HG02798 (cell line): ENCODE results near the gene KIF2C.
"Not testable (repeated sequence)": the region's sequence is repeated elsewhere in the genome, so short reads cannot be mapped to it uniquely, and the experiment has no call there.

ENCODE experiments used
- ATAC-seq: cut with Tn5 transposase; IDR thresholded peaks from one replicate; pipeline ENCODE4 v1.9.1; 2021; ENCODE audit warnings: mild to moderate bottlenecking; ENCODE audit not compliant: unreplicated experiment, poor library complexity

Gene KIF2C

DNA sequence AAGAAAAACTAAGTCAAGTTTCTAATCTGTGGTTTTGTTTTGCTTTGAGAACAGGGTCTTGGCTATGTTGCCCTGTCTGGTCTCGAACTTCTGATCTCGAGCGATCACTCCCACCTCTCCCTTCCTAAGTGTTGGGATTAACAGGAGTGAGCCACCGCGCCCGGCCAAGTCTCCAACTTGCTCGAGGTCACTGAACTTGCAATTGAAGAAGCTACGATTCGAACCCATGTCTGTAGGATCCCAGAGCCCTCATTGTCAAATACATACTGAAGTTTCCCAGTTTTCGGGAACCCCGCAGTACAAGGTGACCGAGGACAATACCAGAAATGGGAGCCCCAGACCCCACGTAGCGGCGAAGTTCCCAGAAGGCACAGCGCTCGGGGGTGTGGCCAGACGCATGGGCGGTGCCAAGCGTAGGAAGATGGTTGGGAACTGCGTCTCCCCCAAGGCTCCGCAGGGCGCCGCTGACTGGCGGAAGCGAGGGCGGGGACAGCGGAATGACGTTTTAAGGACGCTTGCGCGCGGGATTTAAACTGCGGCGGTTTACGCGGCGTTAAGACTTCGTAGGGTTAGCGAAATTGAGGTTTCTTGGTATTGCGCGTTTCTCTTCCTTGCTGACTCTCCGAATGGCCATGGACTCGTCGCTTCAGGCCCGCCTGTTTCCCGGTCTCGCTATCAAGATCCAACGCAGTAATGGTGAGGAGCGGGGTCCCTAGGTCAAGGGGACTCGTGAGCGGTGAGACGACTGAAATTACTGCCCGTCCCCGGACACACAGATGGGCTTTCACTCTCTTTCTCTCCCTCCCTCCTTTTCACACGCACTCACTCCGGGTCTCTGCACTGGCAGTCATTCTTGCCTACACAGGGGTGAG is at the start of gene KIF2C:
Gene KIF2C, plus strand, starts transcription at position 531 of the 872 bp plus-strand sequence. Its CDS starts 96 bp downstream, at position 627.
- peak; percentile 99 for ATAC-seq

DNA sequence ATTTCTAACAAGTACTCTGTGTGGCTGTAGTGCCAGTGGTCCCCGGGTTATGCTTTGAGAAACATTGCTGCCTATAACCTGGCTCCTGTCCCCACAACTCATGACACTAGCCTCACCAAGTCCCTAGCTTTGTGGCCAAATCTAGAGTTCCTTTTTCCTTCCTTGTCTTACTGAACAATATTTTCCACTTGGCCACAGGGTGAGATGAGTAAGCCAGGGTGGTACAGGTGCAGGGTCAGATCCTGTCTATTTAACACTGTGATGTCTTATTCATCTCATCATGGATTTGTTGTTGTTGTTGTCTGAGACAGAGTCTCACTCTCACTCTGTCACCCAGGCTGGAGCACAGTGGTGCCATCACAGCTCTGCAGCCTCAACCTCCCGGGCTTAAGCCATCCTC is 46.5 kb upstream of the KIF2C start:
- ATAC-seq = no peak

DNA sequence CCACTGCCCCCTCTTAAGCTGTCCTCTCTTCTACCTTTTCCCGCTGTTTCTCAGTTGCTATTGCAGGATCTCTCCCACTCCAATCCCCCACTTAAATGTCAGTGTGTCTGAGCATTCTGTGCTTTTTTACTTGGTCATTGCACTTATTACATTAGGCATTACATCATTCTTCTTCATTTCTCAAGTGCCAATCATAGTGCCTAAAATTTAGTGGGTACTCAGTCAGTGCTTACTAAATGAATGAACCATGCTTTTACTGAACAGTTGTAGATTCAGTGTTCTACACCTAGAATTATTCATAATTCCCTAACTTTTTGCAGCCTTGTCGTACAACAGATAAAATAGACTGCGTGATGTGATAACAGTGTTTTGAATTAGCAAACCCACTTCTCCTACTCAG is 45.7 kb upstream of the KIF2C start:
- ATAC-seq = no peak

DNA sequence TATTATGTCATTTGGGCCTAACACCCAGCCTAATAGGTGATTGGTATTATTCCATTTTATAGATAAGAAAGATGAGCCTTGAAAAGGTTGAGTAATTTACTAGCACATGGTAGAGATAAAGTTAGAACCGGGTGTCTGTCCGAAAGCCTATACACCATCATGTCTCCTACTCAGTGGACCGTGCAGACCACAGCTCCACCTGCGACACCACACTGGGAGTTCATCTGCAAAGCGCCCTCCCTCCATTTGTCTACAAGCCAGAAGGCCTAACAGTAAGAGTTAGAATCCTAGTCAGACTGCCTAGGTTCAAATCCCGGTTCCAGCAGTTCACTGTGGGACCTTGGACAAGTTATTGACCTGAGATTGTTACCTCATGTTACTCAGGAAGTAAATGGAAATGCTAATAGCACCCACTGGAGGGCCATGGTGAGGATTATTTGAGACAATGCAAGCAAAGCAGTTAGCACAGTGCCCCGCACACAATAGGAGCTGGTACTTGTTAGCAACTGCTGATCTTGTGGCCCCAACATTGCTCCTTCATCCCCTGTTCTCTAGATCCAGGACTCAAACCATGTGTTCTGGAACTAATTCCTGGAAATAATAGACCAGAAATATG is 44.7 kb upstream of the KIF2C start:
- peak; percentile 76 for ATAC-seq

DNA sequence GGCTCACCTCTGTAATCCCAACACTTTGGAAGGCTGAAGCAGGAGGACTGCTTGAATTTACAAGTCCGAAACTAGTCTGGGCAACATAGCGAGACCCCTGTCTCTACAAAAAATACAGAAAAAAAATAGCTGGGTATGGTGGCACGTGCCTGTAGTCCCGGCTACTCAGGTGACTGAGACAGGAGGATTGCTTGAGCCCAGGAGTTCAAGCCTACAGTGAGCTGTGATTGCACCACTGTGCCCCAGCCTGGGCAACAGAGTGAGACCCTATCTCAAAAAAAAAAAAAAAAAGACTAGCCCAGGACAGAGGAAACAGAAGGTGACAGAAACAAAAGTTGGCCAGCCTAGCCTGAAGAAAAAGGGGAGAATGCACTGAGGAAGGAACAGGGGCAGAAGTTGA is 44.0 kb upstream of the KIF2C start:
- ATAC-seq = no peak

DNA sequence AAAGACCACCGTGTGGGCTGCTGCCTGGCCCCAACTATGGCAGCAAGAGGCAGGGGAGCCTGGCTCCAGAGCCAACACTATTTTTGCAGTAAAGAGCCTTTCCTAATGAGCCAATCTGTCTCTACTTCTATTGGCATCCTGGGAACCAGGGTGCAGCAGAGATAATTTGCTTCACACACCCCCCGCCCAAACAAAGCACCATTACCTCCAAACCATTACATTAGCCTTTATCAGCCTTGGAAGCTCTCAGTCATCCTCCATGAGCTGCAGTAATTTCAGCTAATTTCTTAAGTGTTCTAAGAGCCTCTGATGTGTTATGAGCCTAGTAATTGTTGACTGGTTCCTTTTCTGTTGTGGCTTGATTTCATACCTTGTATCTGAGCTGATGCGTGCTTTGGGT is 43.5 kb upstream of the KIF2C start:
- ATAC-seq = no peak

DNA sequence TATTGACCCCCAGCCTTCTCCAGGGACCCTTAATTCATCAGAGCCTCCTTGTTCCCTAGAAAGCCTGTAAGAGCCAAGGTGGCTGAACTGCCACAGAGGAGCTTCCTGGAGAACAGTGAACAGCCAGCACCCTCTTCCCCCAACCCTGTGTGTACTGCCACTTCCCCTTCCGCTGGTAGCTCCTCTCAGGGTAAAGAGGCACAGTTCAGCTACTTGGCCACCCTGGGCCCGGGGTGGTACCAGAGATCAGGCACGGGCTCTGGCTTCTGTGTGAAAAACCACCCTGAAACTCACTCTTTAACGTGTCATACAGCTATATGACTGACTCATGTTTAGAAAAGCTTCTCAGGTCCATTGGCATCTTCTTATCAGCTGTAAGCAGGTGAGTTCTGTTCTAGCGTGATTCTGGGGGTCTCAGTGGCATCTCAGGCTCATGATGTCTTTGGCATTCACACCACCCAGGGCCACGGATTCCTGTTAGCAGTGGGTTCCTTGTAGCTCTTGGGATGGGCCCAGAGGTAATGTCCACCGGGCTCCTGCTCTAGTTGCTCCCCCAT is 42.8 kb upstream of the KIF2C start:
- ATAC-seq = peak; percentile 50

DNA sequence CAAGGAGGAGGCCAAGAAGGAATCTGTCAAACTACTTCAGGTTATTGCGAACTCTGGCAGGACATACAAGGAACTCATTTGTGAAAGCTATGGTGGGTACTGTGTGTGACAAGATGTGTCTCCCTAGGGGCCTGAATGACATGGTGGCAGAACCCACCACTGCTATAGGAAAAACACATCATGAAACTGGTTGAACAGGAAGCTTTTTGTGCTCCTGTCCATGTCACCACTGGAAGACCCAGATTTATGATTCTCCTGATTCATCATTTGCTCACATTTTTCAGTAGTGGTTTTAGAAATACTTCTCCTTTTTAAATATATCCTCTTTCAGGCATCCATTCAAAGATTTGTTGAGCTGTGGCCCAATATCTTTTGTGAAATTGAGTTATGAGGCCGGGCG is 41.5 kb upstream of the KIF2C start:
- no peak for ATAC-seq

DNA sequence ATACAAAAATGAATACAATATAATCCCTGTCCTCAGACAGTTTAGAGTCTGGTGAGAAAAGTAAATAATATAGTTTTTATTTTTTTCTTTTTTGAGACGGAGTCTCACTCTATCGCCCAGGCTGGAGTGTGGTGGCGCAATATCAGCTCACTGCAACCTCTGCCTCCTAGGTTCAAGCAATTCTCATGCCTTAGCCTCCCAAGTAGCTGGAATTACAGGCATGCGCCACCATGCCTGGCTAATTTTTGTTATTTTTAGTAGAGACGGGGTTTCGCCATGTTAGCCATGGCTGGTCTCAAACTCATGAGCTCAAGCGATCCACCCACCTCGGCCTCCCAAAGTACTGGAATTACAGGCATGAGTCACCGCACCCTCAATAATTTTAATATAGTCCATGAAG is 40.3 kb upstream of the KIF2C start:
- ATAC-seq = not testable (repeated sequence)

DNA sequence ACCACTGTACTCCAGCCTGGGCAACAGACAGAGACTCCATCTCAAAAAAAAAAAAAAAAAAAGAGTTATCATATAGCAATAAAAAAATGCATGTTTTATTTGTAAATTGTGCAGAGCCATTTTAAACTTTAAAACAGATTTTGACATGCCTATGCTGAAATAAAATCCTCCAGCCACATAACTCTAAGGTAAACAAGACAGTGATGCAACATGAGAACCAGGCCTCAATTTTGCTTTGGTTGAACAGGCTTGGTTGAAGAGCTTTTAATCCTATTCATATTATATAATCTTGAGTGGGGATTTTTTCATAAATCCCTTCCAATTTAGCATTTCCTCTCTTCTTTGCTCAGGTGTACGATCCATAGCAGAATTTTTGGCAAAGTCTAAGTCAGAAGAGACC is 39.1 kb upstream of the KIF2C start:
- no peak for ATAC-seq

DNA sequence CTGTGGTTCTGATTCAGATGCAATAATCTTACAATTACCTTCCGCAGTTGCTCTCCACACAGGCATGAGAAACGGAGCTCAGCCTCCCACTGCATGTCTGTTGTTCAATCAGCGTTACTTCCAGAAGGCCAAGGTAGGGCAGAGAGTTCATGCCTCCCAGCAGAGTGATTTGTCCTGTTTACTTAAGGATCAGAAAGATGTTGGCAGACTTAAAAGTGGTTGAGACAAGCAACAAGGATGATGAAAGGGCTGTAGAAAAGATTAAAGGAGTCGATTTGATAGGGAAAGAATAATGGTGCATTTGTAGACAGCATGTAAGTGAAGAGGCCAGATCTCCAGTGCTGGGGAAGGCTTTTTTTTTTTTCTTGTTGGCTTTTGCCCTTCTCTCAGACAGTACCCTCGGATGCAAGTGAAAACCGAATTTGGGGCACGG is 38.5 kb upstream of the KIF2C start:
- ATAC-seq = no peak

DNA sequence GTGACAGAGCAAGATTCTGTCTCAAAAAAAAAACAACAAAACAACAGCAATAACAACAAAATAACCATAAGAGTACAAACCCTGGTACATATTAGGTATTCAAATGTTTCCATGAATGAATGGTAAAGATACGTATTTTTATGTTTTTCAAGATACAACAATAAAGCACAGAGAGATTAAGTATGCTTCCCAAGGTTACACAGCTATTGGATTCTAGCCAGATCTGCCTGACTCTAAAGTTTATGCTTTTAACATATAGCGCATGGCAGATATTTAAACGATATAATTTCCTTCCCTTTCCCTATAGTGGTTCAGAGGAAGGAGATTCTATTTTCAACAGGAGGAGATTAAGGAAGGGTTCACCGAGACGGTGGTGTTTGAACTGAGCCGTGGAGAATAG is 34.2 kb upstream of the KIF2C start:
- ATAC-seq = no peak

DNA sequence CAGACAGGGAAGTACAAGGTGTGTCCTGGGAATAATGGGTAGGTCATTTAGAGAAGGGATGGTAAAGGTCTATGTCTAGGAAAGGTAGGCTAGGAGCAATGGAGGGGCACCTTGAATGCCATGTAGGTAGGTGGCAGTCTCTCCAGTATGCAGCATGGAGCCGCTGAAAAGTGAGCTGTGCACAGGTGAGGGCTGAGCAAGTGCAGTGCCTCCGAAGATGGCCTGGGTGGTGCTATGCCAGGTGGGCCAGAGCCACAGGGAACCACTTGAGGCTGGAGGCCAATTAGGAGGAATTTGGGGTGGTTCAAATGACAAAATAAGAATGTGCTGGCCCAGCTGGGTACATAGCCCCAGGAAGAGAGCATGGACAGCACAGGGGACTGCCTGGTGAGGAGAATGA is 33.7 kb upstream of the KIF2C start:
- ATAC-seq = no peak

DNA sequence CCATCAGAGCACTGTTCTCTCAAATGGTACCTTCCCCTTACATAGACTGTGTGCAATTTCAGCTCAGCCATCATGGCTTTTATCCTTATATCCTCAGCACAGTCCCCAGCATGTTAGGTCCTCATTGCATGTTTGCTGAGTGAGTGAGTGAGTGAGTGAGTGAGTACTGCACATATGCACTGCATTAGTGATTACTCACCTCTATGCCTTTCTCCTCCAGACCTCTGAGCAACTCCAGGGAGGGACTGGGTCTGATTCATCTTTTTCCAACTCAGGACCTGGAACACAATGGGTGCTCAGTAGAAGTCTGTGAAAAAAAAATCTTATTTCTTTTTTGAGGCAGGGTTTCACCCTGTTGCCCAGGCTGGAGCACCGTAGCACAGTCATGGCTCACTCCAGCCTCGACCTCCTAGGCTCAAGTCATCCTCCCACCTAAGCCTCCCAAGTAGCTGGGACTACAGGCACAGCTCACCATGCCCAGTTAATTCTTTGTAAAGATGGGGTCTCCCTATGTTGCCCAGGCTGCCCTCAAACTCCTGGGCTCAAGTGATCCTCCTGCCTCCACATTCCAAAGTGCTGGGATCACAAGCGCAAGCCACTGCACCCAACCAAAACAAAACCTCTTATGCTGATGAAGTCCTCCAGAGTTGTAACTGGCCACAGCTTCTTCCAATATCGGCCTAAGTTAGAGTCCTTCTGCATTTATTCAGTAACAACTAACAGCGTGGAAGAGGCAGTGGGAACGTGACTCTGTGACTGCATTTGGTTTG is 32.3 kb upstream of the KIF2C start:
- no peak for ATAC-seq

DNA sequence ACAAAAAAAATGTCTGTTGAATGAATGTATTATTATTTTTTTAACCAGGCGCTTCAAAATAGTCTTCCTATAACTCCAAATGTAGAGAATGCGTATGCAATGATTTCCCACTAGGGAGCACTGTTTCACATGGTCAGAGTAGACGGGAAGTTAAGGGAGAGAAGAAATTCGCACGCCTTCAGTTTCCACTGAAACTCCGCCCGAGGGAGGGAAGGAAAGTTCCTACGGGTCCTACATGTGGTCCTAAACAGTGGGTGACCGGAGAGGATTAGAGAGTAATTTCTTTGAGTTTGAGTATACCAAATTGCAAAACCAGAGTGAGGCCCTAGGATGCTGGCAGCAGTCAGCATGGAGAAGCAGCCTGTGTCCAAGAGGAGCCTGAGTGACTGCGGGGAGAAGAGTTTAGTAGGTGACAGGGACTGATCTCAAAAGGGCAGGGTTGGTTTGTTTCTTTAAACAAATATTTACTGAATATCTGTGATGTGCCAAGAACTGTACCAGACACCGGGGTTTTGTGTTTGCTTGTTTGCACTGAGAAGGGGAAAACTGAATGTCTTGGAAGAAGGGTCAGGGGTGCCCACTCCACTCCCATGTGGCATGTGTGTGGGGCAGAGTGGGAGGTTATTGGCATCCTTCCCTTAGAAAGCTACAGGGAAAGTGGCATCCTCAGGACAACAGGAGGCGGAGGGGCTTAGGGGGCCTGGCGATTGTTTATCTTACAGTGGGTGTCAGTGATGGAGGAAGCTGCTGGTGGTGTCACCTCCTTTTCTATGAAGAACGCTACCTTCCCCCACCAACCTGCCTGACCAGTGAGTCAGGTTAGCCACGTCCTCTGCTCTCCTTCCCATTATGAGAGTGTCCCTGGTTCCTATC is 31.4 kb upstream of the KIF2C start:
- no peak for ATAC-seq

DNA sequence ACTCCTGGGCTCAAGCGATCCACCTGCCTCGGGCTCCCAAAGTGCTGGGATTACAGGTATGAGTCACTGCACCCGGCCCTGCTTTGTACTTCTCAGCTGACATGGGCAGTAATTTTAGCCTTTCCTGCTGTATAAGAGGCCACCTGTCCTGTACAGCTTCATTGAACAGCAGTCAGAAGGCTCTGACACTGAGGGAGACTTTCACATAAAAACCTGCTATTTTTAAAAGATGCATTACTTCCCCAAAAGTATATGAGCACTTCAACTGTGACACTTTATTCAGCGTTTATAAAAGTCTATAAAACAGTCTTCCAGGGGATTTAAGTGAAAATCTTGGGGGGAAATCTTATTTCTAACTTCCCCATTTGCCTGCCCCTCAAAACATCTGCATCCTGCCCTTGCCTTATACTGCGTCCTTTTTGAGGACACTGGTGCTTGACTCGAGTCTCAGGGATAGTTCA is 26.3 kb upstream of the KIF2C start:
- no peak for ATAC-seq

DNA sequence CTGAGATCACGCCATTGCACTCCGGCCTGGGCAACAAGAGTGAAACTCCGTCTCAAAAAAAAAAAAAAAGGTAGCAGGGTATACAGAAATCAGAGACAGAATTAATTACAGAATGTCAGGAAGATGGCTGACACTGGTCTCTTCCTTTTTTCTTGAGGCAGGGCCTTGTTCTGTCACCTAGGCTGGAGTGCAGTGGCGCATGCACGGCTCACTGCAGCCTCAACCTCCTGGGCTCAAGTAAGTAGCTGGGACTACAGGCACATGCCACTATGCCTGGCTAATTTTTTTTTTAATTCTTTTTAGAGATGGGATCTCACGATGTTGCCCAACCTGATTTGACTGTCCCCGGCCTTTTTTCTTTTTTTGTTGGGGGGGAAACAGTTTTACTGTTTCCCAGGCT is 25.1 kb upstream of the KIF2C start:
- ATAC-seq = no peak

DNA sequence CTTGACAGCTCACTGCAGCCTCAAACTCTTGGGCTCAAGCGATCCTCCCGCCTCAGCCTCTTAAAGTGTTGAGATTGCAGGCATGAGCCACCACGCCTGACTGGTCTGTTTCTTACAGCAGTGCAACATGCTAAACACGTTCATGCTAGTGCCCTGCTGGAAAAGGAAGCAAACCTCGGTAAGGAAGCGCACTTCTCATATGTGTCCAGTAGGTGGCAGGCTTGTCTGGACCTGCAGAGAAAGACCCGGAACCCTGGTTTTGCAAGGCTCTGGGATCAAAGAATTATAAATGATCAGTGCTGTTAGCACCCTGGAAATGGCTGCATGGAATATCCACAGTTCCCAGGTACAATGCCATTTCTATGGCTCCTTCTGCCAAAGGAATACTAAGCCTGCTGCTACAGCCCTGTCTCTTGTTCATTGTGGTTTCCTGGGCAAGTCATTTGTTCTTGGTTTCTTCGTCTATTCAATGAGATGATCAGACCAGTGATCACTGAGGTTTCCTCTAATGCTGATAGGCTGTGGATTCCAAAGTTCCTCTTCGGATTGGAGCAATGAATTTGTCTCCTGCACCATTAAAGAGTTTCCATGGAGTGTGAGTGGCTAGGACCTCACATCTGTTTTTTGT is 24.6 kb upstream of the KIF2C start:
- ATAC-seq = peak; percentile 66

DNA sequence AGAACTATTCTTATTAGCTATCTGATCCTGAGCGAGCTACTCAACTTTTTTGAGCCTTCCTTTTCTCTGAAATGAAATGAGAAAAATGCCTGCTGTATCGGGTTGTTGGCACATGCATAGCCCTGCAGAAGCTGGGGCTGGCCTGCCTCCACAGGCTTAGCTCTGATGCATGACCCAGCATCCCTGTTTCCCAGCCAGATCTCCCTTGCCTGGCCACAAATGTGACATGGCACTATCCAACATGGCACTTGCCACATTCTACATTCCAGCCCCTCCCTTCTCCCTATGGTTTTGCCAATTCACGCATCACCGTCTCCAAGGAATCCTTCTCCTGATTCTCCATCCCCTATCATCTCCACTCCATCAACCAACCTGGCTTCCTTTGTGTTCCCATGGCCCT is 22.5 kb upstream of the KIF2C start:
- ATAC-seq = no peak
